Measurements from ENCODE around the gene PLXDC2.

The PLXDC2 gene

GRCh38 chr10:19840776-19841175 lies 24.5 kb downstream of the PLXDC2 start:
- Histone ChIP-seq H3K9ac (ENCODE audit: low read depth, low read length) (no peak overlapping the region), H3K9me3 (ENCODE audit: control insufficient read depth, insufficient read depth, low read length) (no peaks in the 10 kb centered on the region), H3K36me3 (ENCODE audit: control insufficient read depth, insufficient read depth, low read length) (no peaks in the 10 kb centered on the region), H3K4me3 (ENCODE audit: low read depth, low read length) (no peak overlapping the region), H3K27me3 (ENCODE audit: control insufficient read depth, insufficient read depth, low read length) (no peaks in the 10 kb centered on the region), H3K4me1 (ENCODE audit: control insufficient read depth, insufficient read depth, low read length) (peaks cover 32% of the 10 kb centered on the region)

- Histone ChIP-seq H3K27me3 (ENCODE audit: control insufficient read depth, insufficient read depth, low read length) (no peaks in the 10 kb centered on the region), H3K4me1 (ENCODE audit: control insufficient read depth, insufficient read depth, low read length) (peaks cover 39% of the 10 kb centered on the region), H3K4me3 (ENCODE audit: low read depth, low read length) (no peak overlapping the region), H3K9ac (ENCODE audit: low read depth, low read length) (no peak overlapping the region), H3K9me3 (ENCODE audit: control insufficient read depth, insufficient read depth, low read length) (no peaks in the 10 kb centered on the region), H3K36me3 (ENCODE audit: control insufficient read depth, insufficient read depth, low read length) (no peaks in the 10 kb centered on the region)
These were observed 27.3 kb downstream of the PLXDC2 start for GRCh38 chr10:19843487-19843886.

- no peaks in the 10 kb centered on the region for H3K9me3 ChIP-seq (ENCODE audit: control insufficient read depth, insufficient read depth, low read length)
- H3K27me3 ChIP-seq (ENCODE audit: control insufficient read depth, insufficient read depth, low read length), result no peaks in the 10 kb centered on the region
- no peaks in the 10 kb centered on the region for H3K36me3 ChIP-seq (ENCODE audit: control insufficient read depth, insufficient read depth, low read length)
- H3K4me1 ChIP-seq (ENCODE audit: control insufficient read depth, insufficient read depth, low read length), result peaks cover 34% of the 10 kb centered on the region
- H3K9ac ChIP-seq (ENCODE audit: low read depth, low read length), result no peak overlapping the region
- H3K4me3 ChIP-seq (ENCODE audit: low read depth, low read length), result no peak overlapping the region
These were observed 29.5 kb downstream of the PLXDC2 start for GRCh38 chr10:19845503-19846368.

GRCh38 chr10:19847321-19847720 lies 31.1 kb downstream of the PLXDC2 start:
- Histone ChIP-seq H3K27me3 (ENCODE audit: control insufficient read depth, insufficient read depth, low read length) (no peaks in the 10 kb centered on the region), H3K36me3 (ENCODE audit: control insufficient read depth, insufficient read depth, low read length) (no peaks in the 10 kb centered on the region), H3K4me1 (ENCODE audit: control insufficient read depth, insufficient read depth, low read length) (peaks cover 34% of the 10 kb centered on the region), H3K9ac (ENCODE audit: low read depth, low read length) (no peak overlapping the region), H3K9me3 (ENCODE audit: control insufficient read depth, insufficient read depth, low read length) (no peaks in the 10 kb centered on the region), H3K4me3 (ENCODE audit: low read depth, low read length) (no peak overlapping the region)

- Histone ChIP-seq H3K4me1 (ENCODE audit: control insufficient read depth, insufficient read depth, low read length) (peaks cover 25% of the 10 kb centered on the region), H3K9me3 (ENCODE audit: control insufficient read depth, insufficient read depth, low read length) (no peaks in the 10 kb centered on the region), H3K27me3 (ENCODE audit: control insufficient read depth, insufficient read depth, low read length) (no peaks in the 10 kb centered on the region), H3K4me3 (ENCODE audit: low read depth, low read length) (no peak overlapping the region), H3K9ac (ENCODE audit: low read depth, low read length) (no peak overlapping the region), H3K36me3 (ENCODE audit: control insufficient read depth, insufficient read depth, low read length) (no peaks in the 10 kb centered on the region)
These were observed 32.2 kb downstream of the PLXDC2 start for GRCh38 chr10:19848226-19848985.

GRCh38 chr10:19853831-19854230 lies 37.6 kb downstream of the PLXDC2 start:
- Histone ChIP-seq H3K4me1 (ENCODE audit: control insufficient read depth, insufficient read depth, low read length) (no peaks in the 10 kb centered on the region), H3K27me3 (ENCODE audit: control insufficient read depth, insufficient read depth, low read length) (no peaks in the 10 kb centered on the region), H3K9me3 (ENCODE audit: control insufficient read depth, insufficient read depth, low read length) (no peaks in the 10 kb centered on the region), H3K4me3 (ENCODE audit: low read depth, low read length) (no peak overlapping the region), H3K9ac (ENCODE audit: low read depth, low read length) (peak overlapping the region; percentile 37), H3K36me3 (ENCODE audit: control insufficient read depth, insufficient read depth, low read length) (no peaks in the 10 kb centered on the region)

- no peak overlapping the region for H3K9ac ChIP-seq (ENCODE audit: low read depth, low read length)
- no peaks in the 10 kb centered on the region for H3K27me3 ChIP-seq (ENCODE audit: control insufficient read depth, insufficient read depth, low read length)
- no peaks in the 10 kb centered on the region for H3K9me3 ChIP-seq (ENCODE audit: control insufficient read depth, insufficient read depth, low read length)
- H3K4me3 ChIP-seq (ENCODE audit: low read depth, low read length), result no peak overlapping the region
- no peaks in the 10 kb centered on the region for H3K36me3 ChIP-seq (ENCODE audit: control insufficient read depth, insufficient read depth, low read length)
- H3K4me1 ChIP-seq (ENCODE audit: control insufficient read depth, insufficient read depth, low read length), result no peaks in the 10 kb centered on the region
These were observed 41.6 kb downstream of the PLXDC2 start for GRCh38 chr10:19857876-19858275.

- no peak overlapping the region for H3K9ac ChIP-seq (ENCODE audit: low read depth, low read length)
- no peaks in the 10 kb centered on the region for H3K9me3 ChIP-seq (ENCODE audit: control insufficient read depth, insufficient read depth, low read length)
- no peaks in the 10 kb centered on the region for H3K4me1 ChIP-seq (ENCODE audit: control insufficient read depth, insufficient read depth, low read length)
- H3K27me3 ChIP-seq (ENCODE audit: control insufficient read depth, insufficient read depth, low read length), result no peaks in the 10 kb centered on the region
- H3K36me3 ChIP-seq (ENCODE audit: control insufficient read depth, insufficient read depth, low read length), result no peaks in the 10 kb centered on the region
- no peak overlapping the region for H3K4me3 ChIP-seq (ENCODE audit: low read depth, low read length)
These were observed 43.9 kb downstream of the PLXDC2 start for GRCh38 chr10:19860107-19860506.

GRCh38 chr10:19862811-19863515 lies 46.7 kb downstream of the PLXDC2 start:
- Histone ChIP-seq H3K4me1 (ENCODE audit: control insufficient read depth, insufficient read depth, low read length) (no peaks in the 10 kb centered on the region), H3K9me3 (ENCODE audit: control insufficient read depth, insufficient read depth, low read length) (no peaks in the 10 kb centered on the region), H3K4me3 (ENCODE audit: low read depth, low read length) (no peak overlapping the region), H3K27me3 (ENCODE audit: control insufficient read depth, insufficient read depth, low read length) (no peaks in the 10 kb centered on the region), H3K36me3 (ENCODE audit: control insufficient read depth, insufficient read depth, low read length) (no peaks in the 10 kb centered on the region), H3K9ac (ENCODE audit: low read depth, low read length) (no peak overlapping the region)

GRCh38 chr10:19865676-19866075 lies 49.4 kb downstream of the PLXDC2 start:
- Histone ChIP-seq H3K36me3 (ENCODE audit: control insufficient read depth, insufficient read depth, low read length) (no peaks in the 10 kb centered on the region), H3K9ac (ENCODE audit: low read depth, low read length) (no peak overlapping the region), H3K4me1 (ENCODE audit: control insufficient read depth, insufficient read depth, low read length) (no peaks in the 10 kb centered on the region), H3K9me3 (ENCODE audit: control insufficient read depth, insufficient read depth, low read length) (no peaks in the 10 kb centered on the region), H3K27me3 (ENCODE audit: control insufficient read depth, insufficient read depth, low read length) (no peaks in the 10 kb centered on the region), H3K4me3 (ENCODE audit: low read depth, low read length) (no peak overlapping the region)

- Histone ChIP-seq H3K4me1 (ENCODE audit: control insufficient read depth, insufficient read depth, low read length) (no peaks in the 10 kb centered on the region), H3K9ac (ENCODE audit: low read depth, low read length) (no peak overlapping the region), H3K36me3 (ENCODE audit: control insufficient read depth, insufficient read depth, low read length) (no peaks in the 10 kb centered on the region), H3K9me3 (ENCODE audit: control insufficient read depth, insufficient read depth, low read length) (no peaks in the 10 kb centered on the region), H3K4me3 (ENCODE audit: low read depth, low read length) (no peak overlapping the region), H3K27me3 (ENCODE audit: control insufficient read depth, insufficient read depth, low read length) (no peaks in the 10 kb centered on the region)
These were observed 53.1 kb downstream of the PLXDC2 start for GRCh38 chr10:19869370-19869769.

Data from iPS-15b (cell line).